ENCODE data around the gene GYS2.
"Not testable (repeated sequence)": the region's sequence is repeated elsewhere in the genome, so short reads cannot be mapped to it uniquely, and the experiment has no call there.

GYS2 gene

DNA sequence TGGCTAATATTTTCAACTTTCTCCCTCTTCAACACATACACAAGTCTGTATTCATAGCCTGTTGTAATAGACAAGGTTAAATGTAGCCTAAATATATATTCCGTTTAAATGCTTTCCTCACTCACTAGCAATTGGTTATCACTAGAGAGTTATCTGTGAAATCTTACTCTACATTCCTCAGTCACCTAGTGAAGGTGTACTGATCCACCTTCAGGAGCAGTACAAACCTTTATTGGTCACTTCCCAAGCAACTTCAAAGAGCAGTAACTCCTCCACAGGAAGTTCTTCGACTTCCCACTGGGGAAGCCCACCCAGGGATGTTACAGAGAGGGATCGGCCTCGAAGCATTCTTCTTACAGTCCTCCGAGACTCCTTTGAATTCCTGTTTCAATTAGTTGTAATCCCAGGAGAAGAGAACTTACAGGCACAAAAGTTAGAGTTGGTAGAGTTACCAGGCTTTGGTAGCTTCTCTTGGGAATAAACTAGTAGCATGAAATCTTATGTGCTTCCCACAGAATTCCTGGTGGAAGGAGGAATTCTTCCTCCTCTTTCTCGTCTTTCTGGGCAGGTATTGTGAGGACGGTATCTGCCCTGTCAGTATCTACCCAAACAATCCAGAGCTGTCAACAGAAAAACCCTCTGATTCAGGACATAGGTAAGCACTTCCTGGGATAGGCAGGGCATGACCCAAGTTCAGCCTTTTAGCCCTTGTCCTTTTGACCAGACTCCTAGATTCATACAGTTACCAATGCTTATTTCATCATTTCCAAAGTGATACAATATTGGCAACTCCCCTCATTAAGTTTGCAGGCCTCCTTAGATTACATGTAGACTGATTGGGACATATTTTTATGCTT lies at the start of gene GYS2:
GYS2 (minus strand) TSS at position 603 of the 857 bp plus-strand sequence; CDS start at position 348, 255 bp downstream.
- no peak for DNase-seq

DNA sequence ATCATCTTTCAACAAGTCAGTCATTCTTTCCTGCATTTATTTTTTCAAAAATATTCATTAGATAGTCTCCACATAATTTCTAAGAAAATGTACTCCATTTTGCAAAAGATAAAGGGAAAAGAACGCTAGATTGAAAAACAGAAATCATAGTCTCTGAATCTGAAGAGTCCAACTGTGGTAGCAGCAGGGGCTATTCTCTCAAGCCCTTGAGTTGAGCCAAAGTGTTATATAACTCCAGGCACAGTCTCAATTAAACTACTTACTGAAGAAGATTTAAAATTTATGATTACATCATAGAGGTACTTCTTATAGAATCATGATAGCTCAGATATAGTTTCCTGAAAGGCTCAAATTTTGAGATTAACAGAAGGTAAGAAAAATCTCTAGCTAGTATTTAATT lies 47.2 kb upstream of the GYS2 start:
- no peak for DNase-seq

DNA sequence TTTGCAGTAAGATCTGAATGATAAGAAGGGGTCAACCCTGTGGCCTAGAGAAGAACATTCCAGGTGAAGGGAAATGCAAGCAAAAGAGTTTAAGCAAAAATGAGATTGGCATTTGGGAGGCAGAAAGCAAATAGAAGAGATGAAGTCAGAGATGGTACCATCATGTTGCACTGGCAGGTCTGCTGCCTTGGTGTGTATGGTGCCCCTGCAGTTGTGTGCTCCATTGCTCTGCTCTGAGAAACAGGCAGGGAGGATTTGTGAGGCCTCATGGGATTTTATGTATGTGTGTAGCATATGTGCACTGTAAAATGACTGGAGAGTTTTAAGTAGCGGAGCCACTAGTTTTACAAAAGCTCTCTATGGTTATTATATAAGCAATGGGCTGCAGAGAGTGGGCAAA lies 46.4 kb upstream of the GYS2 start:
- DNase-seq = no peak

DNA sequence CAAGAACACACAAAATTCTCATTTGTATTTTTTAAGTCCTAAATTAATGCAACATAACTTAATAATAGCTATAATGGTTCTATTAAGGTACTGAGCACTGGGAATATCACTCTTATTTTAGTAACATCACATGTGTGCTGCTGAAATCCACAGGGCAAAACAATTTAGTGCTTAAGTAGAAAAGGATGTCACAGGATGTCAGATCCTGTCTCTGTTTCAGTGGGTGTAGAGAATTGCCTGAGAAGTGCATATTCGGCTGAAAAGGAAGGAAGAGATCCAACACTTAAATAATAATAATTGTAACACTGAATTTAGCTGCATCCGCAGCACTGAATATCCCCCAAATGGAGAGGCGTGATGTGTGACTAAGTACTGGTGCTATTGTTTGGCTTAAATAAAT lies 44.4 kb upstream of the GYS2 start:
- DNase-seq = no peak

DNA sequence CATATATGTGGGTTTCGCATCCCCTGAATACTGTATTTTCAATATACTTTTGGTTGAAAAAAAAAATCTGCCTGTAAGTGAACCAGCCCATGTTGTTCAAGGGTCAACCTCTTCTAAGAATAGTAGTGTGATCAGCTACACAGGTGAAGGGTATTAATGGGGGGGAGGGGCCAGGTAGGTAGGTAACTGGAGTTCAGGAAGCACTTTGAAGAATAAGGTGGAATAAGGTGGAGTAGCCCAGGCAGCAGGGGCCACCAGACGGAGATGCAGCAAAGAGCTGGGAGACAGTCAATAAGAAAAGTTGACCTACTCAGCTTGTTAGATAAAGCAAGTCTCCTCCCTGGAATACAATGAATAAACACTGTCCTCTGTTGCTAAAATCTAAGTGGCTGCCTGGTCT lies 43.7 kb upstream of the GYS2 start:
- no peak for DNase-seq

DNA sequence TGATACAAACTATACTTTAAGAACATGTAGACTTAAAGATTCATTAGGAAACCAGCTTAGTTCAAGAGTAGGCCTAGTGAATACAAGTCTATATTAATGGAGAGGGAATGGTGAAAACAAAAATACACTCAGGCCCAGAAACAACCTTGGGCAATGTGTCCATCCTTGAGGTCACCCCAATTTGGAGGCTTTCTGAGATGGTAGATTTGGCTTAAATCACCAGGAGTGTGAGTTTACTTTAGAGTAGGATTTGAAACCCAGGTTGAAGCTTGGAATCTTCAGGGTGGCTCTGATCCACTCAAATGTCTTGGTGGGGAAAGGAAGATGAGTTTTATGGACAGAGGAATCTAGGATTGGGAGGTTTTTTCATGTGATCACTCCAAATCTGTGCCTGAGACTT lies 42.5 kb upstream of the GYS2 start:
- no peak for DNase-seq

DNA sequence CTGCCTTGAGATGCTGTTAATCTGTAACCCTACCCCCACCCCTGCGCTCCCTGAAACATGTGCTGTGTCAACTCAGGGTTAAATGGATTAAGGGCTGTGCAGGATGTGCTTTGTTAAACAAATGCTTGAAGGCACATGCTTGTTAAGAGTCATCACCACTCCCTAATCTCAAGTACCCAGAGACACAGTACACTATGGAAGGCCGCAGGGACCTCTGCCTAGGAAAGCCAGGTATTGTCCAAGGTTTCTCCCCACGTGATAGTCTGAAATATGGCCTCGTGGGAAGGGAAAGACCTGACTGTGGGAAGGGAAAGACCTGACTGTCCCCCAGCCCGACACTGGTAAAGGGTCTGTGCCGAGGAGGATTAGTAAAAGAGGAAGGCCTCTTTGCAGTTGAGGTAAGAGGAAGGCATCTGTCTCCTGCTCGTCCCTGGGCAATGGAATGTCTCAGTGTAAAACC lies 40.4 kb upstream of the GYS2 start:
- not testable (repeated sequence) for DNase-seq

DNA sequence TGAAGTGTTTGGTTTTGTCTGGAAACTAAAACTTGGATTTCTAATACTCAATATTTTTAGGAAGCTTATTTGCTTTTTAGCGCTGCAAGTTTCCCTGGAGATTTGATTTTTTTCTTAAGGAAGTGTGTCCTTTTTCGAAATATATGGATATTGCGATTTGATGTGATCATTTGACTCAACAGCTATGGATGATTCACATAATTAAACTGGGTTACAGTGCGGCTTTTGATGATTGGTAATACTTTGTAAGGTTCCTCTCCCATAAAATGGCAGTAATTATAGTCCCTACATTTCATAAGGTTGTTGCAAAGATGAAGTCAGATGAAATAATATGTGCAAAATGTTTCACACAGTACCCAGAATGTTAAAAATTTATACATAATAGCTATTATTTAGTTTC lies 39.9 kb upstream of the GYS2 start:
- no peak for DNase-seq

DNA sequence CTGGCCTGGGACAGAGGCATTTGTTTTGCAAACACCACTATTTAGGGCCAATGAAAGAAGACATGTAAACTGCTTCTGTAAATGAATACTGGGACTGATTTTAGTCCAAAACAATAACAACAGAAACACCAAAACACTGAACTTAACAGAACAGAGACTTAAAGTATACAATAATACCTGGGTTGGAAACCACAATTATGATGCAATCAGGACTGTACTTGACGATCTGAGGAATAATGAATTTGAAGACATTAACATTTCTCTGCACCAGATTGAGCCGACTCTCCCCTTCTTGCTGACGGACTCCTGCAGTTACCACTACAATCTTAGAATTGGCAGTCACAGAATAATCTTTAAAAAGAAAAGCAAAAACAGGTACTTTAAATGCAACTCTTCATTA lies 39.1 kb upstream of the GYS2 start:
- DNase-seq = no peak

DNA sequence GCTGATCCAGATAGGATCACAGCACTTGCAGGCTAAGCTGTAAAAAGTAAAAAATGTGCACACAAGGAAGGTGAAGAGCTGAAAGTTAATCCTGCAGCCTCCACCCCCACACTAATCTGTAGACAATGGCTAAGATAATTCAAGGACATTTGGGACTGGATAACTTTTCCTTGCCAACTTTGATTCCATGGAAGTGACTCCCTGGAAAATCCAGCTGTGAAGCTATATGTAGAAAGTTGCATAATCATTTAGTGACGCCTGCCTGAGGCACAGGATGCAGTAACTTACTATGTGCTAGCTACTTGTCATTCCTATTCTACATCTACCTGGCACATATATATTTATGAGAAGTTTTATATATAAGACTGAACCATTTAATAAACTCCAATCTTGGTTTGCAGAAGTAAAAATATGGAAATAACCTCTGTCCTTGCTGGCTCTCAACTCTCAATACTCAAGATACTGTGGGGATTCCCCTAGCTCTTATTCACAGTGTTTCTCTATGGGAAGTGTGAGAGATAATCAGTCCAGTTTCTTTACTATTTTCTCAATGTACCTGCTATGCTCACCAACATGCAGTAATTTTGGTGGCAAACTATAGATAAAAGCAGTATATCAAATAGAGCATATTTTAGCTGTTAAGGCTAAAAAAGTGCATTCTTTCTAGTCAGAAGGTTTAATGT lies 38.2 kb upstream of the GYS2 start:
- no peak for DNase-seq

DNA sequence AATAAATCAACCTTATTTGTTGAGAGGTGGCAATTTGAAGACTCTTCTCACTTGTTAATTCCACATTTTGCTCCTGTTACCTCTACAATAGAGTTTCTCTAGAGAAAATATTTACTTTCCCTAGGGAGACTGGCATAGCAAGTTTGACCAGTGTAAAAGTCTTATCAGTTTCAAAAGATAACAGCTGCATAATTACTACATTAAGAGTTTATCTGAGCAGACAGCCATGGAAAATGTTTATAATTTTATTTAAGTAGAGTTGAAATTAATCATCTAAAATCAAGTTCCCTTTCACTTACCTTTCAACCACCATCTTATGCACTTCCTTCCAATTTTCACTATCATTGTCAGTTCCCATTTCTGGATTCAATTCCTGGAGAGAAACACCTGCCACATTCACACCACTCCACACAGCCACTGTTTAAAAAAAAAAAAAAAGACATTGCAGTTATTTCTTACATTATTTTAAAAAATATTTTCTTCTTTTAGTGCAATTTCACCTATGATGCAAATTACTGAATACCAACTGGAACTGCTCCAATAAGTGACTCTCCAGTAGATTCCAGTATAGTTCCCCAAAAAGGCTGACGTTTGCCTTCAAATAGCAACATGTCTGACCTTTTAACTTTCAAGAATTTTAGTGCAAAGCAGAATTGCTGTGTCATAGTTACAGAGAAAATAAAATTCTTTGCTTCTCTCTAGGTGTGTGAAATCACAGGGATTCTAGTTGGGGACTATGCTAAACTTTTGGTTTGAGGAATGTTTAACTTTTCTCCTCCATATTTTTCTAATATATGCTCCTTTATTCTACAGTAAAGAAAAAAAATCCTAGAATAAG lies 33.6 kb upstream of the GYS2 start:
- peak; percentile 11 for DNase-seq

DNA sequence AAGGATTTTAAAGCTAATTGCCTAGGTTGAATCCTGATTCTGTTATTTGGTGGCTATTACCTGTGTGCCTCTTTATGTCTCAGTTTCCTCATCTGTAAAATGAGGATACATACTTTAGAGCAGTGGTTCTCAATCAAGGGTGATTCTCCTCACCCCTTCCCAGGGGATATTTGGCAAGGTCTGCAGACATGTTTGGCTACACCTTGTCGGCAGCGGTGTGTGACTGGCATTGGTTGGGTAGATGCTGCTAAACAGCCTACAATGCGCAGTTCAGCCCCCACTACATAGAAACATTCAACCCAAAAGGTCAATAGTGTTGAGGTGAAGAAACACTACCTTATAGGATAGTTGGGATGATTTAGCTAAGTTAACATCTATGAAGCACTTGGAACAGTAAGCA lies 29.6 kb upstream of the GYS2 start:
- DNase-seq = no peak

DNA sequence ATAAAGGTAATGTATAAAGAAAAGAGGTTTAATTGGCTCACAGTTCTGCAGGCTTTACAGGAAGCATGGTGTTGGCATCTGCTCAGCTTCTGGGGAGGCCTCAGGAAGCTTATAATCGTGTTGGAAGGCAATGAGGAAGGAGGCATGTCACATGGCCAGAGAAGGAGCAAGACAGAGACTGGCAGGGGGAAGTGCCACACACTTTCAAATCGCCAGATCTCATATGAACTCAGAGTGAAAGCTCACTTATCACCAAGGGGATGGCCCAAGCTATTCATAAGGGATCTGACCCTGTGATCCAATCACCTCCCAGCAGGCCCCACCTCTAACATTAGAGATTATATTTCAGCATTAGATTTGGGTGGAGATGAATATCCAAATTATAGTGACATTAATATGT lies 26.7 kb upstream of the GYS2 start:
- DNase-seq = no peak

DNA sequence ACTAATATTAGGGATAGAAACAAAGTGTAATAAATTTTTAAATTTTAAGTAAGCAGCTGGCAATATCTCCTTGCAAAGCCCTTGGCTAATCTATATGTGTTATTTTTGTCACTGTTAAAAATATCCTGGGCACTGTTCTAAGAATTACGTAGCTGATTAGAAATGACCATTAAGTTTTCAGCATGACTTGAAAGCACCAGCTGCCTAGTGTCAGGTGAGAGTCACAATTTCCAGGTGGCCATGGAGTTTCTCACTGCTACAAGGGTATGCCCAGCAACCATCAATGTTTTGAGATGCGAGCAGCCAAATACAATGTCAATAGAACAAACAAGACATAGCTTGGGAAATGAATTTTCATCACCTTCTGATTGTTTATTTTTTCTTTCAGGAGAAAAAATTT lies 23.3 kb upstream of the GYS2 start:
- DNase-seq = no peak

DNA sequence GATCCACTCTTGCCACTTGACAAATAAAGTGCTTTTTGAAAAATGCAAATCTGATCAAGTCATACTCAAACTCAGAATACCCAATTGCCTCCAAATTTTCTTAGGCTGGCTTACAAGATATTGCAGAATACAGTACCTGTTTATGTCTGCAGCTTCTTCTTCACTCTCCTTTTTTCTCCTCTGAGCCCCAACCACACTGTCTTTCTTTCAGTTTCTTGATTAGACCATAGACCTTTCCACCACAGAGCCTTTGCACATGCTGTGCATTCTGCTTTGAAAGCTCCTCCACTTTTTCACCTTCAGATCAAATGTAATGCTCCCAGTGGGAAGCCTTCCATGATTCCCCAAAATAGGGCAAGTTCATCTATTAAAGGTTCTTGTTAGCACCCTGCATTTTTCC lies 13.9 kb upstream of the GYS2 start:
- no peak for DNase-seq

DNA sequence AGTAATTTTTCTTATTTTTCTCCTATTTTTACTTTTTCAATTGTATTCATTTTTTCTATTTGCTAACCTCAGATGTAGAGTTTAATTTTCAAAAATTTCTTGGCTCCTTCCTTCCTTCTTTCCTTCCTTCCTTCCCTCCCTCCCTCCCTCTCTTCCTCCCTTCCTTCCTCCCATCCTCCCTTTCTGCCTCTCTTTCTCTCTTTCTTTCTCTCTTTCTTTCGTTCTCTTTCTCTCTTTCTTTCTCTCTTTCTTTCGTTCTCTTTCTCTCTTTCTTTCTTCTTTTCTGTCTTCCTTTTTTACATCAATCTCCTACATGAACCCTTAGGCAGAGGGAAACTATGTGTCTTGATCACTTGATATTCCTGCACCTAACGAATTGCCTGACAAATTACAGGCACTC lies 12.4 kb upstream of the GYS2 start:
- DNase-seq = no peak

DNA sequence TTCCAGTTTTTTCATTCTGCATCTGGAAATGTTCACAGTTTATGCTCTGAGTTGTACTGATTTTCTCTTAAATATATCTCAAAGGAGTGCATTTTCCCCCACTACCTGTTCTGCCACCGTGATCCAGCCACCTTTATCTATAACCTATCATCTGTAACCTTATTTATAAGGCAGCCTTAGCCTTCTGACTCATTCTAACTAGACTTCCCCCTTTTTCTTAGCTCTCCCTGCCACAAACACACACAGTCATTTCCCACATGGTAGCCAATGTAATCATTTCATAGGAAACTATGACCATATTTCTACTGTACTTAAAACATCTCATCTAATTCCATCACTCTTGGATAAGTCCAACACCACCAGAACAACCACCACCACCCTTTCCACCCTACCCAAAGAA lies 10.8 kb upstream of the GYS2 start:
- no peak for DNase-seq

DNA sequence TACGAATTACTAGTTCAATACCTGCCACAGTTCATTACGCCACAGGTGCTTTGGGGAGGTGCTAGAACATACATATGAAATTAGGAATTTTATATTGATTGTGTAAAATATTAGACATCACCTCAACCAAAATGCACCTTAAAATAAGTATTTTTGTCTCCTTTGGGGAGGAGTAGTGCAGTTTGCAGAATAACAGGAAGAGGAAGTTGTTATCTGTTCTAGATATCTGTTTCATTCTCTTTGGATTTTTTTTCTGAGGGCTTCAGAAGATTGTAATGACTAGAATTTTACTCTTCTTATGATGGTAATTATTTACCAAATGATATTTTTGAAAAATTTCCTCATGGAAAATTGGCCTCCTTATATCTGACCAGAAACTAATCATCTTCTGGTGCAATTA lies 9.9 kb upstream of the GYS2 start:
- no peak for DNase-seq

DNA sequence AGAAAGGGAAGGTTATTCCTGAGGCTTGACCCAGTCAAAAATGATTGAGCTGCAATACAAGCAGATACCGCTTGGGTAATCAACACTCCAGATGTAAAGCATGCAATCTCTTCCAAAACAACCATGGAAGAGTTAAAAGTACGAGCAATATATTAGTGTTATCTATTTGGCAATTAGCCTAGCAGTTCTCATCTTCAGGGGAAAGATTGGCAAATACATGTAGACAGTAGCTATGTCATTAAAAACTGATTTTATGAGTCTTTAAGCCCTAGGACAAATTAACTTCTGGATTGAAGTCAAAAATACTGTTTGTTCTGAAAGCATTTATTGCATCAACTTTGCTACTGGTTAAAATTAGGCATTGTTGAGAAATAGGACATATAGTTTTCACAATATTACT lies 9.3 kb upstream of the GYS2 start:
- DNase-seq = no peak

DNA sequence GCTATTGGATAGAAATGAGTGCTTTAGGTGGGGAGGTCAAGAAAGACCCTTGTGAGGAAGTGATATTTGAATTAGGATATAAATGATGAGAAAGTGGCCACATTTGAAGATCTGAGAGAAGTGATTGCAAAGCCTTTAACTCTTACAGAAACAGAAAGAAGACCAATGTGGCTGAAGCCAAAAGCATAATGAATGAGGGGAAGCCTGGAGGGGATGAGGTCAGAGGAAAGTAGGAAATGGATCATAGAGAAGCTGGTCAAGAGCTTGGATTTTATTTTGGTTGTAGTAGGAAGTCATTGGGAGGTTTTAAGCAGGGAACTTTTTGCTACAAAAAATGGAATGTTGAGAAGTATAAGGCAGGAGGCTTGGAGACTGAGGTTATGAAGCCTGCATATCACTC lies 3.5 kb upstream of the GYS2 start:
- DNase-seq = no peak

DNA sequence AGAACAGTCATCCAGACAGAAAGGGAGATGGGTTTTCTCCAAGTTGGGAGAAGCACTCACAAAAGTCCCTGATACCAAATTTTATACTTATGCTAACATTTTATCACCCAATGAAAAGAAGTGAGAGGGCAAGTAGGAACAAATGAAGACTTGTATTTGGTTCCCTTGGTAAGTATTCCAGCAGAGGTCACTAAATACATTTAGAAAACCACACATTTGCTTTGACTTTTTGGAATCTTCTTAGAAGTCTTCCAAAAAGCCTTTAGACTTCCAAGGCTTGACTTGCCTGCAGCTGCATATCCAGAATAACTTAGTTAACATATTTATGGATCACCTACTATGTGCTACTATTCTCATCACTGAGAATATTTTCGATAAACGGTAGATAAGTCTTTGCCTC lies 3.1 kb upstream of the GYS2 start:
- DNase-seq = no peak

DNA sequence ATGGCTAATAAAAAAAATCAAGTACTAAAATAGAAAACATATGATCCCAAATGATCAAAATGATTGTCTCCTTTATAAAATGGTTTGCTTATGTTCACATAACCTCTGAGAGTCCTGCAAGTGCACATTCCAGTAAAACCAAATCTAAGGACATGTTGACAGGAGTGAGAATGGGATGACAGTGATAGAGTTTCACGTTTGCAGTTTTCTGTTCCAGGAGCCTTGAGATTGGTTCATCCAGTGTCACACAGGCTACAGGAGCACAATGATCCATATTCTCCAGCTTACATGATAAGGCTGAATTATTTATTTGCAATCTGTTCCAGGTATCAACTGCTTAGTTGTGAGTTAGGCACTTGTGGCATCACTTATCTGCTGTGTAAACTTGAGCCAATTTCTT lies 1.5 kb upstream of the GYS2 start:
- DNase-seq = no peak

DNA sequence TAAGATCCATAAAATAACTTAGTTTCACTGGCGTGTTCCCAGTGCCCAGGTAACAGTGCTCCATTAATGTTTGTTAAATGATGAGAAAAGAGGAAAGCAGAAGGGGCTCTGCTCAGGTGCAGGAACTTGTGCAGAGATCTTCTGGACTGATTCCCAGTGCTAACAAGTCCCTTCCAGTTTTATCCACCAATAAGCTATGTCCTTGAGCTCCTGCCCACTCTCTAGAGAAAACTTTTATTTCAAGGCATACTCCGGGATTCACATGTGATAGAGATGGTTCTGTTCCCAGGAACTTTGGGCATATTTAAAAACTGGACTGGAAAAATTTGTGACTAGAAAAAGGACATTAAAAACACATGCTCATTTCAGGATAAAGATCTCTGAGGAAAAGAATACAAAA lies 1.9 kb downstream of the GYS2 start:
- DNase-seq = no peak

DNA sequence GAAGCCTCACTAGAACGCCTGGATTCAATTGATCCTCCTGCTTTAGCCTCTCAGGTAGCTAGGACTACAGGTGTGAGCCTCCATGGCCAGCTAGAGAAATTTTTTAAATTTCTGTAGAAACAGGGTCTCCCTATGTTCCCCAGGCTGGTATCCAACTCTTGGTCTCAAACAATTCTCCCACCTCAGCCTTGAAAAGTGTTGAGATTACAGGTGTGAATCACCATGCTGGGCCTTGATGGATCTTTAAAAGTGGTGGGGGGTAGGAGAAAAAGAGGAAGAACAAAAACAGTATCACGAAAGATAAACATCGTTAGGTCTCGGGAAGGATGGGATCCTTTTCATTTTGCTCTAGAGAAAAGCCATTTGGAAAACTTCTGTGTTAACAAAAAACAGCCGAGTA lies 4.5 kb downstream of the GYS2 start:
- no peak for DNase-seq
